ENCODE data around the gene DNAL4. TPM values are rescaled to one million over a fixed set of nuclear protein-coding genes. Genes with fewer than 3 reads are reported as not detected.

Gene DNAL4
- total and polyA plus RNA-seq, 2 donors (not counting 1 experiment from before 2014, with no cell fraction given) = 9.9 to 10.3 TPM

DNA sequence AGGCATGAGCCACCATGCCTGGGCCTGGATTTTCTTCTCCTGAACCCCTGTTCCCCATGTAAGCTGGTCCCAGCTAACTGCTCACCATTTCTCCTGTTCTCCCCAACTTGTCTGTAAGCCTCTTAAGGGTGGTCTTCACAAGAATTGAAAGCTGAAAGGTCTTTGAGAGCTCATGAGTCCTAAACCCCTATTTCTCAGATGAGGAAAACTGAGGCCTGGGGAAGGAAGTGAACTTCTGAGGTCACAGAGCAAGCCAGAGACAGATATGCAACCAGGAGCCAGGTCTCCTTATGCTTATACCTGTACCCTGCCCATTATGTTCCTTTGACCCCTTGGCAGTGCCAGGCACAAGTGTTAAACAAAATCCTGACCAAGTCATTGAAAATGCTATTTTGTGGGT lies 33.6 kb upstream of the DNAL4 start:
- Histone ChIP-seq H3K9me3 (ENCODE audit: control extremely low read depth in 1 of 3, control insufficient read depth in 2 of 3, insufficient read depth in 1 of 3, low read length in 2 of 3) (peaks cover 0 to 8% (median 0%) of the 10 kb centered on the region in 3 donors), H3K79me2 (ENCODE audit: control insufficient read depth, insufficient read depth, low read length) (no peaks in the 10 kb centered on the region), H3K9ac (ENCODE audit: low read length) (no peak overlapping the region), H3K4me2 (replicated peaks; ENCODE audit: low read depth, low read length, poor library complexity, severe bottlenecking) (no peak overlapping the region), H3K4me3 (ENCODE audit: control extremely low read depth in 1 of 5, extremely low read depth in 1 of 5, insufficient read depth in 1 of 5, low read depth in 2 of 5, low read length in 4 of 5) (no peak overlapping the region), H2AFZ (ENCODE audit: insufficient read depth, low read depth, low read length, poor library complexity, severe bottlenecking) (no peak overlapping the region), H3K27me3 (replicated peaks in 1 of 4; ENCODE audit: control extremely low read depth in 1 of 4, control insufficient read depth in 3 of 4, insufficient read depth in 4 of 4, low read length in 3 of 4) (no peaks in the 10 kb centered on the region), H4K20me1 (ENCODE audit: control insufficient read depth, insufficient read depth, low read length, poor library complexity, severe bottlenecking) (no peaks in the 10 kb centered on the region), H3K4me1 (ENCODE audit: control insufficient read depth in 2 of 2, insufficient read depth in 2 of 2, low read length in 2 of 2) (no peaks in the 10 kb centered on the region), H3K36me3 (replicated peaks in 1 of 2; ENCODE audit: control extremely low read depth in 1 of 2, control insufficient read depth in 1 of 2, extremely low read depth in 1 of 2, insufficient read depth in 2 of 2, low read length in 1 of 2) (no peaks in the 10 kb centered on the region), H3K27ac (ENCODE audit: low read length in 2 of 2) (no peak overlapping the region)
- H3K4me3 Mint-ChIP-seq = no peak overlapping the region
- TF ChIP-seq EZH2 (IDR thresholded peaks at IDR 0.05; ENCODE audit: borderline replicate concordance, insufficient read depth, low read depth, low read length, poor library complexity, severe bottlenecking) (no peak), CTCF (IDR thresholded peaks at IDR 0.05) (no peak)
- ChIA-PET POLR2A (interaction anchor here (0.6 kb wide), 1 partner anchor 143 kb away, joined by 10 read pairs; no protein-coding TSS in a partner anchor), CTCF (no interaction called here)
- H3K27me3 Mint-ChIP-seq = peaks cover 16% of the 10 kb centered on the region
- DNase-seq = no peak
- intact Hi-C loops (cut with micrococcal nuclease) = no loop called here
- no peak for ATAC-seq (ENCODE audit: low read depth)
- H3K4me1 Mint-ChIP-seq = no peaks in the 10 kb centered on the region
- H3K9me3 Mint-ChIP-seq (ENCODE audit: insufficient read depth) = no peaks in the 10 kb centered on the region
- H3K27ac Mint-ChIP-seq = no peak overlapping the region

DNA sequence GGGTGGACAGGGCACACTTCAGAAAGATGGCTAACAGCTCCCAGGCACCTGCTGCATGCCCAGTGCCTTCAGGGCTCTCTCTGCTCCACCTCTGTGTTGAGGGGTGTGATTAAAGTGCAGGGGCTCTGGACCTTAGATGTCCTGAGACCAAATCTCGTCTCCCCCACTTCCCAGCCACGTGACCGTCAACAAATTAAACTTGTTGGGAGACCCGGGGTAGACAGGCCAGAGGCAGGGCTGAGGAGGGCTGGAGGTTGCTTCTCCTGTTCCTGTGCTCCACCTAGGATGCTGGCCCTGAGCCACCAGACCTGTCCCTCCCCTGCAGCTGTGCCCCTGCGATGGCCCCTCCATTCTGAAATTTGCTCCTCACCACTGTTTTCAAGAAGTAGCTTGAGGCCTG lies 32.9 kb upstream of the DNAL4 start:
- no peak overlapping the region for H2AFZ ChIP-seq (ENCODE audit: insufficient read depth, low read depth, low read length, poor library complexity, severe bottlenecking)
- Mint-ChIP-seq H3K27ac (no peak overlapping the region), H3K4me3 (no peak overlapping the region), H3K4me1 (no peaks in the 10 kb centered on the region), H3K27me3 (peaks cover 15% of the 10 kb centered on the region), H3K9me3 (ENCODE audit: insufficient read depth) (no peaks in the 10 kb centered on the region)
- POLR2A ChIA-PET = interaction anchor here (0.6 kb wide), 1 partner anchor 143 kb away, joined by 10 read pairs; no protein-coding TSS in a partner anchor
- no peak for TF ChIP-seq EZH2 (IDR thresholded peaks at IDR 0.05; ENCODE audit: borderline replicate concordance, insufficient read depth, low read depth, low read length, poor library complexity, severe bottlenecking)
- no peak for TF ChIP-seq CTCF (IDR thresholded peaks at IDR 0.05)
- no peaks in the 10 kb centered on the region for H4K20me1 ChIP-seq (ENCODE audit: control insufficient read depth, insufficient read depth, low read length, poor library complexity, severe bottlenecking)
- H3K79me2 ChIP-seq (ENCODE audit: control insufficient read depth, insufficient read depth, low read length) = no peaks in the 10 kb centered on the region
- no peak overlapping the region for H3K27ac ChIP-seq (ENCODE audit: low read length in 2 of 2)
- no peaks in the 10 kb centered on the region for H3K4me1 ChIP-seq (ENCODE audit: control insufficient read depth in 2 of 2, insufficient read depth in 2 of 2, low read length in 2 of 2)
- intact Hi-C loops (cut with micrococcal nuclease) = no loop called here
- CTCF ChIA-PET = no interaction called here
- H3K4me3 ChIP-seq (ENCODE audit: control extremely low read depth in 1 of 5, extremely low read depth in 1 of 5, insufficient read depth in 1 of 5, low read depth in 2 of 5, low read length in 4 of 5) = no peak overlapping the region
- 80% methylated on average over 2 of the region's 5 CpGs for WGBS (ENCODE audit: insufficient coverage)
- DNase-seq (no peak), ATAC-seq (ENCODE audit: low read depth) (no peak)
- H3K9me3 ChIP-seq (ENCODE audit: control extremely low read depth in 1 of 3, control insufficient read depth in 2 of 3, insufficient read depth in 1 of 3, low read length in 2 of 3) = peaks cover 0 to 8% (median 0%) of the 10 kb centered on the region in 3 donors
- no peaks in the 10 kb centered on the region for H3K36me3 ChIP-seq (replicated peaks in 1 of 2; ENCODE audit: control extremely low read depth in 1 of 2, control insufficient read depth in 1 of 2, extremely low read depth in 1 of 2, insufficient read depth in 2 of 2, low read length in 1 of 2)
- H3K27me3 ChIP-seq (replicated peaks in 1 of 4; ENCODE audit: control extremely low read depth in 1 of 4, control insufficient read depth in 3 of 4, insufficient read depth in 4 of 4, low read length in 3 of 4) = no peaks in the 10 kb centered on the region
- no peak overlapping the region for H3K4me2 ChIP-seq (replicated peaks; ENCODE audit: low read depth, low read length, poor library complexity, severe bottlenecking)
- no peak overlapping the region for H3K9ac ChIP-seq (ENCODE audit: low read length)

All from B cell (primary cell).